Activated CD4-positive, CD25-positive, alpha-beta regulatory T cell treated with anti-CD3 and anti-CD28 coated beads, Interleukin-2, amount 50 U/mL, for 72 hours (primary cell): ENCODE results near the gene UBXN6.

Source experiments
- DNase-seq: peaks from one replicate; pipeline ENCODE4 v3.0.0; 2021

The UBXN6 gene, protein sequence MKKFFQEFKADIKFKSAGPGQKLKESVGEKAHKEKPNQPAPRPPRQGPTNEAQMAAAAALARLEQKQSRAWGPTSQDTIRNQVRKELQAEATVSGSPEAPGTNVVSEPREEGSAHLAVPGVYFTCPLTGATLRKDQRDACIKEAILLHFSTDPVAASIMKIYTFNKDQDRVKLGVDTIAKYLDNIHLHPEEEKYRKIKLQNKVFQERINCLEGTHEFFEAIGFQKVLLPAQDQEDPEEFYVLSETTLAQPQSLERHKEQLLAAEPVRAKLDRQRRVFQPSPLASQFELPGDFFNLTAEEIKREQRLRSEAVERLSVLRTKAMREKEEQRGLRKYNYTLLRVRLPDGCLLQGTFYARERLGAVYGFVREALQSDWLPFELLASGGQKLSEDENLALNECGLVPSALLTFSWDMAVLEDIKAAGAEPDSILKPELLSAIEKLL

GRCh38 chr19:4457654-4458395 is at the start of gene UBXN6:
Gene UBXN6 (minus strand): TSS chr19:4457794. CDS start chr19:4457697, 97 bp downstream.
- peak; percentile 95 for DNase-seq

DNA sequence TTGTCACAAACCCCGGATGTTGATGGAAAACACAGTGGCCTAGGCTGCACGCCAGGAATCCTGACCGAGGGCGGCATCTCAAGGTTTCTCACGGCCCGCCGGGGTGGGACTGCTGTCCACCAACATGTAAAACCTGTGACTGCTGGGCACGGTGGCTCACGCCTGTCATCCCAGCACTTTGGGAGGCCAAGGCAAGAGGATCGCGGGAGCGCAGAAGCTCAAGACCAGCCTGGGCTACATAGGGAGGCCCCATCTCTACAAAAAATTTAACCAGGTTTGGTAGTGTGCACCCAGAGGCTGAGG is 49.5 kb upstream of the UBXN6 start:
- no peak for DNase-seq

- no peak for DNase-seq
These were observed 49.0 kb upstream of the UBXN6 start for GRCh38 chr19:4506449-4507149.

GRCh38 chr19:4505570-4506448 is 48.2 kb upstream of the UBXN6 start:
- no peak for DNase-seq

DNA sequence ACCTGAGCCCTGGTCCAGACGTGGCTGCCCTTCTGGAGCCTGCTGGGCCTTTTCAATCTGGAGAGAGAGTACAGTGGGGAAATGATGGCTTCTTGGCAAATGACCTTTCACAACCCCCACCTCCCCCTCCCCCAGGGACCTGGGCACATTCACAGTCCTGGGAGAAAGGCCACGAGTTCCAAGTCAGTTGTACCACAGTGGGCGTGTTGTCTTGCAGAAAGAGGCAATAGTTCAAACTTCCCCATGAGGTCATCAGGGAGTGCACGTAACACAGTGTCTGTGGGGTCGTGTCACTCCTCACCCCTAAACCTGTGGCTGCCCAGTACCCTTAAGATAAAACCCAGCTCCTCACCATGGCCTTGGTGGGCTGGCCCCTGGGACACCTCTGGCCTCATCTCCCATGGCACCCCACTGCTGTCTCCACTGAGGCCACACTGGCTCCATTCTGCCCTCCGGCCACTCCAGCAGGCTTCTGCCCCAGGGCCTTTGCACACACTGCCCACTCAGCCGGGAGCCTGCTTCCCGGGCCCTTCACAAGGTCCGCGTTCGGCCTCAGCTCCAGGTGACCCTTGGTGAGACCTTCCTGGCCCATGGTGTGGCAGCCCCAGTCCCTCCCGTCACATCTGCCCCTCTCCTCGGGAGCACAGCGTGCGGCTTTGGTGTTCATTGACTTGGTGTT is 47.4 kb upstream of the UBXN6 start:
- DNase-seq, result no peak

- DNase-seq, result no peak
These were observed 46.7 kb upstream of the UBXN6 start for GRCh38 chr19:4504297-4504701.

- no peak for DNase-seq
These were observed 46.2 kb upstream of the UBXN6 start for GRCh38 chr19:4503825-4504170.

DNA sequence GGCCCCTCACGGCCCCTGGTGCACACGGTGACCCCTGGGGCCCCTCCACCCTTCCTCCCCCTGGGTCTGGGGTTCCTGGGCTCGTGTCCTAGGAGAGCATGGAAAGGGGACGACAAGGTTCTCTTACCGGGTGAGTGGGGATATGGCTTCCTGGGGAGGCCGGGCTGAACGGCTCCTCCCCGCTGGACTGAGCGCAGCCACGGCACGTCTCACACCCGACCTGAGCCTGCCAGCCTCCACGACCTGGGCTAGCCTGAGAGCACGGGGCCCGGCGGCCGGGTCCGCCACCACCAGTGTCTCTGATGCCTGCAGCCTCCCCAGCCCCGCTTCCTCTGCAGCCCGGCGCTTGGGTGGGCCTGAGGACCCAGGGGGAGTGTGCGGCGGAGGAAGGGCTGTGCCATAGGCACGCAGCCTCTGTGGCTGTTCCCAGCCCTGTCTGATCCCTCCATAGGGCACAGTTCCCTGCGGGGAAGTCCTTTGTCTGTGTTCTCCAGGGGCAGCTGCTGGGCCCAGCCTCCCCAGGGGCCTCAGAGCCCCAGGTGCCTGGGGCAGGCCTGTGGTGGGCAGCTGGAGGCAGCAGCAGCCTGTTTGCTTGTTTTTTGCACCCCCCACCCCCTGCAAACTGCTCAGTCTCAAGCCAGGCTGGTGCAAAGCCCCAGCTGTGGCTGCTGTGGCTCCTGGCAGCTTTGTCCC is 45.7 kb upstream of the UBXN6 start:
- no peak for DNase-seq

DNA sequence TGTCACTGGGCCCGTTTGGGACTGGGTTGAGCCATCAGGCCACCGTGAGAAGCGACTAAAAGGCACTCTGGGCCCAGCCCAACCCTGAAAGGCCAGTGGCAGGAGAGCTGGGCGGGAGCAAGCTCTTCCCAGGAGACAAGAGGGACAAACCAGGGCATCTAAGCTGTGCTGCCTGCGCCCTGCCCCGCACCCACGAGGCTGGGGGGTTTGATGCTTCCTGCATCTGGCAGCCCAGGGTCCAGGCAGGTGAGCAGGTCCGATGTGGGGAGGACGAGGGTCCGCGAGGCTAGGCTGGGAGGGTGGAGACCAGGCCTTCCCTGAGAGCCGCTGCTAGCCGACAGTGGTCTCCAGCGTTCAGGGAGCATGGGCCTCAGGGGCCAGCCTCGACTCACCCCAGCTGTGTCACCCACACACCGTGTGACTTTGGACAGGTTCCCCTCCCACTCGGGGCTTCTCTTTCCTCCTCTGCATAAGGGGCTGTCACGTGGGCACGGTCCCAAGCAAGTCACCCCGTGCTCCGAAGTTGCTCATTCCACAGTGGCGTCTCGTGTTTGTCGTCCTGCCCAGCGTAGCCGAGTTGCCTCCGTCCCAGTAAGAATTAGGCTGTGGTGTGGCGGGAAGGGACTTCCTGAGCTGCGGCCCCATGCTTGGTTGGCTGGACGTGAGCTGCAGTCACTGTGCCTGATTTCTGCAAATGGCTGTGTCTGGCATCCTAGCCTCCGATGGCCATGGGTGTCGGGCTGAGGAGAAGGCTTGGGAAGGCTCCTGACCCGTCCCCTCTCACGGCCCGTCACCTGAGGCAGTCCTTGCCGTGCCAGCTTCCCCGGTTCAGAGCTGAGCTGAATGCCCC is 44.9 kb upstream of the UBXN6 start:
- no peak for DNase-seq

DNA sequence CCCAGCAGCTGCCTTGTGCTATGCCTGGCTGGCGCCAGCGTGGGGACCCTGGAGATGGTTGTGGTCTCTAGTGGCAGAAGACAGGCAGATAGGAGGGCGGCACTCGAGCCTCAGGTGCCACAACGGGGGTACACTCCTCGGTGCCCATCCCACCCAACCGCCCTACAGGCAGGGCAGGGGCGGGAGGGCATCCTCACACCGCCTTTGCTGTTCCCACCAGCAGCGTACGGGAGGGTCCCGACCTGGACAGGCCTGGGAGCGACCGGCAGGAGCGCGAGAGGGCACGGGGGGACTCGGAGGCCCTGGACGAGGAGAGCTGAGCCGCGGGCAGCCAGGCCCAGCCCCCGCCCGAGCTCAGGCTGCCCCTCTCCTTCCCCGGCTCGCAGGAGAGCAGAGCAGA is 44.1 kb upstream of the UBXN6 start:
- DNase-seq, result no peak

DNA sequence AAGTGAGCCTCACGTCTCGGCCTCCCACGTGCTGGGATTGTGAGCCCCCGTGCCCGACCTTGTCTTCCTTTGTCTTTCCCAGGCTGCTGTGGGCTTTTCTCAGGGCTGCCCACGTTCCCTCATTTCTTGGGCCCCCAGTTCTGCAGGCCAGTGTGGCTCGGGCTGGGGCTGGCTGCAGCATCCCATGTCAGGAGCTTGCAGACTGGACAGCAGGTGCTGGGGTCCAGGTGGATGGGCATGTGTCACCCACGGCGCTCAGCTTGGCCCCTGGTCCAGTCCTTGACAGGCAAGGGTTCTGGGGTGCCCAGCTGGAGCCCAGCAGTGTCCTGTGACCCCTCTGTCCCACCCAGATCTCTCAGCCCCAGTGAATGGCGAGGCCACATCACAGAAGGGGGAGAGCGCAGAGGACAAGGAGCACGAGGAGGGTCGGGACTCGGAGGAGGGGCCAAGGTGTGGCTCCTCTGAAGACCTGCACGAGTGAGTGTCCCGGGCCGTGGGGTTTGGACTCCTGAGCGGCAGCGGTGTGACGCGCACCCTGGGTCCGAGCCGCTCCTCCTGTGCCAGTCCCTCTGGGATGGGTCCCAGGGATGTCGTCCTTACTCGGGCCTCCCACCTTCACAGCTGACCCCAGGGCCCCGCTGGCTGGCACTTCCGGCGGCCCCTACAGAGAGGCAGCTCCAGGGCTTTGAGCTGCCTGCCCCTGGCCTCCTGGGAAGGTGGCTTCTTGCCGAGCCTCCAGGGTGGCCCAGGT is 43.4 kb upstream of the UBXN6 start:
- no peak for DNase-seq

DNA sequence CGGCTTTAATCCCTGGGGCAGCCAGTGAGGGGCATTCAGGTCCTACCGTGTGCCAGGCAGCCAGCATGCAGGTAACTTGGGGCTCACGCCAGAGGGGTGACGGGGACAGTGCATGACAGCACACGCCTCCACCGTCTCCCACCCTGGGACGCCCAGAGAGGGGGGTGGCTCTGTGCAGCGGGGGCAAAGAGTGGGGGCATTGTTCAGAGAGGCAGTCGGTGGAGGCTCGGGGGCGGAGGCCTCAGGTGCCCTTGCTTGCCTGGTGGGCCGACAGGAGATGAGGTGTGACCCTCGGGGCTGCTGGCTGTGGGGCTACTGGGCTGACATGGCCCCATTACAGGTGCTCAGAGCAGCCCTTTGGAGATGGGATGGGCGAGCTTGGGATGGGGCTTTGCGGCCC is 42.3 kb upstream of the UBXN6 start:
- no peak for DNase-seq

DNA sequence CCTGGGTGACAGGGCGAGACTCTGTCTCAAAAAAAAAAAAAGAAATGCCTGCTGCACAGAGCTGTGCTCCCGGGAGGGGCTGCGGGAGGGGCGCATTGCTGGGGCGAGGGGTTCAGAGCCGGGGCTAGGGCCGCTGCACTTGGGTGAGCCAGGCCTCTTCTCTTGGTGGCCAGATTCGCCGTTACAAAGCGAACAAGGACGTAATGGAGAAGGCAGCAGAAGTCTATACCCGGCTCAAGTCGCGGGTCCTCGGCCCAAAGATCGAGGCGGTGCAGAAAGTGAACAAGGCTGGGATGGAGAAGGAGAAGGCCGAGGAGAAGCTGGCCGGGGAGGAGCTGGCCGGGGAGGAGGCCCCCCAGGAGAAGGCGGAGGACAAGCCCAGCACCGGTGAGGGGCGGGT is 41.7 kb upstream of the UBXN6 start:
- no peak for DNase-seq

GRCh38 chr19:4498694-4499093 is 41.1 kb upstream of the UBXN6 start:
- no peak for DNase-seq

- no peak for DNase-seq
These were observed 40.3 kb upstream of the UBXN6 start for GRCh38 chr19:4497770-4498389.

GRCh38 chr19:4496304-4496703 is 38.7 kb upstream of the UBXN6 start:
- DNase-seq, result no peak

GRCh38 chr19:4495471-4495870 is 37.9 kb upstream of the UBXN6 start:
- DNase-seq, result no peak

- no peak for DNase-seq
These were observed 37.1 kb upstream of the UBXN6 start for GRCh38 chr19:4494691-4495064.

DNA sequence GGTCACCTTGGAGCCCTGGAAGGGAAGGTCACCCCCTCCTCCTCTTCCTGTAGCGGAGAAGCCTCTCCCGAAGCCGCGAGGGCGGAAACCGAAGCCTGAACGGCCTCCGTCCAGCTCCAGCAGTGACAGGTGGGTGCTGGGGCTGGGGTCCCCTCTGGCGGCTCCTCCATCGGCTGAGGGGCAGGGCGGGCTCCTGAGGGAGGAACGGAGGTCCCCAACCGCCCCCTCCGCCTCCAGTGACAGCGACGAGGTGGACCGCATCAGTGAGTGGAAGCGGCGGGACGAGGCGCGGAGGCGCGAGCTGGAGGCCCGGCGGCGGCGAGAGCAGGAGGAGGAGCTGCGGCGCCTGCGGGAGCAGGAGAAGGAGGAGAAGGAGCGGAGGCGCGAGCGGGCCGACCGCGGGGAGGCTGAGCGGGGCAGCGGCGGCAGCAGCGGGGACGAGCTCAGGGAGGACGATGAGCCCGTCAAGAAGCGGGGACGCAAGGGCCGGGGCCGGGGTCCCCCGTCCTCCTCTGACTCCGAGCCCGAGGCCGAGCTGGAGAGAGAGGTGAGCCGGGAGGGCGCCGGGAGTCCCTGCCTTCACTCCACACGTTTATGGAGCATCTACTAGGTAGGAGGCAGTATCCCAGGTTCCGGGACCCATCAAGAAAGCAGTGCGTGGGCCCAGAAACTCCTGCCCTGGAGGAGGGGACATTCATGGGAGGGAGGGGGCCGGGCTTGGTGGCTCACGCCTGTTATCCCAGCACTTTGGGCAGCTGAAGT is 36.5 kb upstream of the UBXN6 start:
- no peak for DNase-seq
